Gastroesophageal sphincter (tissue), 3 donors: ENCODE measurements around the gene ZKSCAN2.

Experiments used
- CTCF ChIP-seq, 4 experiments: fragments of 200-600 bp in 2 of 4; fragments of 450-650 bp in 2 of 4; sonication (generic) in 1 of 4; IDR thresholded peaks; one replicate each; pipeline ENCODE4 v1.5.1; 2017 to 2019; ENCODE audit warnings: antibody characterized with exemption in 4 of 4, mild to moderate bottlenecking in 2 of 4, moderate library complexity in 2 of 4
- POLR2A ChIP-seq, 2 donors: fragments of 450-650 bp; IDR thresholded peaks; one replicate each; pipeline ENCODE4 v1.6.1; 2017; ENCODE audit warnings: antibody characterized with exemption in 2 of 2, mild to moderate bottlenecking in 2 of 2, moderate library complexity in 1 of 2

- no peak for TF ChIP-seq POLR2A (IDR thresholded peaks at IDR 0.05)
- no peak for TF ChIP-seq CTCF (IDR thresholded peaks at IDR 0.05)
Observed at GRCh38 chr16:25219070-25219737, 38.4 kb downstream of the ZKSCAN2 start.
